ENCODE data around the gene SMPD3.

Gene SMPD3

DNA sequence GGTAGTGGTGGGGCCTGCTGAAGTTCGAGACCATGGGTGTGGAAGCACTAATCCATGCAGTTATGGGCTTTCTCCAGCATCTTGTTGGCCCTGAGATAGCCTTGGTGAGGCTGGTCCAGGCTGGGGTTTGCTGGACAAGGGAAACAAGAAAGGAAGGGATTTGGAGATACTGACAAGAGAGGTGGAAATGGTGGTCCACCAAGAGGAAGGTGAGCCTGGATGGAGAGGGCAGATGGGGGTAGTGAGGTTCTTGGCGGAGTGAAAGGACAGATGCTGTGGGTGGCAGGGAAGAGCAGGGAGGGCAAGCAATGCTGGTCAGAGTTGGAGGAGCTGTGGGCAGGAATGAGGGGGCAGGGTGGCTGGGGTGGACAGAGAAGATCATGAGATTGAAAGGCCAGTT lies 5.5 kb upstream of the SMPD3 start:
- H3K36me3 ChIP-seq (ENCODE audit: insufficient read depth, low read length): no peaks in the 10 kb centered on the region
- H3K4me1 ChIP-seq (ENCODE audit: control insufficient read depth, insufficient read depth, low read length, unreplicated experiment): peaks cover 19% of the 10 kb centered on the region
- H3K27ac ChIP-seq (ENCODE audit: low read depth, low read length): no peak overlapping the region
- no peaks in the 10 kb centered on the region for H3K27me3 ChIP-seq (ENCODE audit: insufficient read depth, low read length)
- H3K79me2 ChIP-seq (ENCODE audit: control insufficient read depth, insufficient read depth, low read length, unreplicated experiment): no peaks in the 10 kb centered on the region
- no peak overlapping the region for H2AFZ ChIP-seq (ENCODE audit: low read length, unreplicated experiment)
- no peak overlapping the region for H3K4me3 ChIP-seq (ENCODE audit: low read depth, low read length)

DNA sequence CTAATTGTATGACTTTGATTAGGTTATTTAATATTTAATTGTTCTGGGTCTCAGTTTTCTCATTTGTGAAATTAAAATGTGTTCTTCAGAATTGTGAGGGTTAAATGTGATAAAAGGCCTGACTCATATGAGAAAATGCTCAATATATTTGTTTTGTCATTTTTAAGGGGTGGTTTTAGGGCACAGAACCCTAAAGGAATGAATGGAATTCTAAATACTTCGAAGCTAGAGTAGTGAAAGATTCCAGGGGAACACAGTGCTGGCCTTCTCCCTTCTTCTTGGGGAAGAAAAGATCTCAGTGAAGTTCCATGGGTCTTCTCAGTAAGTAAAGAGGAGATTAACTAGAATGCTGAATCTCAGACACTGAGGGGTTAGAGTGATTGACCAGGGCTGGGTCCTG lies 3.9 kb upstream of the SMPD3 start:
- Histone ChIP-seq H3K4me1 (ENCODE audit: control insufficient read depth, insufficient read depth, low read length, unreplicated experiment) (peaks cover 26% of the 10 kb centered on the region), H3K27me3 (ENCODE audit: insufficient read depth, low read length) (peaks cover 8% of the 10 kb centered on the region), H2AFZ (ENCODE audit: low read length, unreplicated experiment) (no peak overlapping the region), H3K4me3 (ENCODE audit: low read depth, low read length) (0 out of 2 replicates have a peak overlapping the region, but pooled peaks have one; percentile 6), H3K36me3 (ENCODE audit: insufficient read depth, low read length) (no peaks in the 10 kb centered on the region), H3K27ac (ENCODE audit: low read depth, low read length) (peak overlapping the region; percentile 12), H3K79me2 (ENCODE audit: control insufficient read depth, insufficient read depth, low read length, unreplicated experiment) (no peaks in the 10 kb centered on the region)

DNA sequence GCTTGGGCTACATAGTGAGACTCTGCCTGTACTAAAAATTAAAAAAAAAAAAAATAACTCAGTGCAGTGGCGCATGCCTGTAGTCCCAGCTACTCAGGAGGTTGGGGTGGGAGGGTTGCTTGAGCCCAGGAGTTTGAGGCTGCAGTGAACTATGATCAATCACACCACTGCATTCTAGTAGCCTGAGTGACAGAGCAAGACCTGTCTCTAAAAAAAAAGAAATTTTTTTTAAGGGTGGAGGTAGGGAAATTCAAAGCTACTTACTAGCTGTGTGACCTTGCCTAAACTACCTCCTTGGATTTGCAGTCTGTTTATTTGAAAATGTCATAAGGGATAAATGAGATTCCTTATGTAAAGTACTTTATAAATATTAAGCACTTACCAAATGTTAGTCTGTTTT lies 3.4 kb upstream of the SMPD3 start:
- Histone ChIP-seq H3K4me1 (ENCODE audit: control insufficient read depth, insufficient read depth, low read length, unreplicated experiment) (peaks cover 26% of the 10 kb centered on the region), H3K79me2 (ENCODE audit: control insufficient read depth, insufficient read depth, low read length, unreplicated experiment) (no peaks in the 10 kb centered on the region), H3K4me3 (ENCODE audit: low read depth, low read length) (no peak overlapping the region), H2AFZ (ENCODE audit: low read length, unreplicated experiment) (no peak overlapping the region), H3K27ac (ENCODE audit: low read depth, low read length) (peak overlapping the region; percentile 12), H3K27me3 (ENCODE audit: insufficient read depth, low read length) (peaks cover 13% of the 10 kb centered on the region), H3K36me3 (ENCODE audit: insufficient read depth, low read length) (no peaks in the 10 kb centered on the region)

DNA sequence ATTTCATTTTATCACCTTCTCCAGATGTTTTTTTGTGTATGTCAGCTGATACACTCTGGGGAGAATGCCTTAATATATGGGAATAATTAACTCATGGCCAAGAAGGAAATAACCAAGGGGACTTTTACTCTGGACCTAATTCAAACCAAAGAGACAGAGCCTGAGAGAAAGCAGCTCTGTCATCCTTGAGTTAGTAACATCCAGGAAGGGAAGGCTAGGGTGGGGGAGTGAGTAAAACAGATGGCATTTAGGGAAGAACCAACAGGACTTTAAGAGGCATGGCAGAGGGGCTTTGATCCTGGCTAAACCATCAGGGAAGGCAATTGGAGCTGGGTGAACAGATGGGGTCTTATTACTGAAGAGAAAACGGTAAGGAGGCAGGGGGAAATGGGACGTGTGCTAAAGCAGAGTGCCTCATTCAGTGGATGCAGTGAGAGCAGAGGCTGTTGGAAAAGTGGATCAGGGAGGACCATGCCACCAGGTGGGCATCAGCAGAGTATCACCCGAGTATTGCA lies 2.5 kb upstream of the SMPD3 start:
- no peak overlapping the region for H3K4me3 ChIP-seq (ENCODE audit: low read depth, low read length)
- H3K27me3 ChIP-seq (ENCODE audit: insufficient read depth, low read length): peaks cover 21% of the 10 kb centered on the region
- H3K79me2 ChIP-seq (ENCODE audit: control insufficient read depth, insufficient read depth, low read length, unreplicated experiment): no peaks in the 10 kb centered on the region
- no peak overlapping the region for H2AFZ ChIP-seq (ENCODE audit: low read length, unreplicated experiment)
- no peak overlapping the region for H3K27ac ChIP-seq (ENCODE audit: low read depth, low read length)
- H3K4me1 ChIP-seq (ENCODE audit: control insufficient read depth, insufficient read depth, low read length, unreplicated experiment): peaks cover 26% of the 10 kb centered on the region
- no peaks in the 10 kb centered on the region for H3K36me3 ChIP-seq (ENCODE audit: insufficient read depth, low read length)

DNA sequence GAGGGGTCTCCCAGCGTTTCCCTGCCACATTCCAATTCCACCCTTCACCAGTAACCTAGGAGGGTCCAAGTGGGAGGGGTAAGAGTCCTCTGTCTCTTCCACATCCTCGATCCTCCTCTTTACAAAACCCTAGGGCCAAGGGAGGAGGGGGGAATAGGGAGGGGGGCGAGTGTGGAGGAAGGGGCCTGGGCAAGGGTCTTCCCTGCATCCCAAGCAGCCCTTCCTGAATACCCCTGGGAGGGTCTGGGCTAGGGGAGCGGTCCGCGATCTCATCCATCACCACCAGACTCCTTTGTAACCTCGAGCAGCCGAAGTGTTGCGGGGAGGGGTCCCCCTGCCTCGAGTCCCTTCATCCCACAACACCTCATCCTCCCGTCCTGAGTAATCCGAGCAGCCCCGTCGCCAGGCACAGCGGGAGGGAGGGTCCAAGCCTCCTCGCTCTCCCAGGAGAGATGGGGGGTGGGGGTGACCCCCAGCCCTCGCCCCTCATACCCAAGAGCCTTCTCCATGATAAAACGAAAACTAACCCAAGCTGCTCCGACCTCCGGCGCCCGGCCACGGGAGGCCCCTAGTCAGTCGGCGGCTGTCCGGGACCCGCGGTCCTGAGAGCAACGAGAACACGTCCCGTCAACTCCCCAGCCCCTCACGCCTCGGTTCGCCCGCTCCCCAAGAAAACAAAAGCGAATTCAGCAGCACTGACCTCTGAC lies 502 bp downstream of the SMPD3 start:
- Histone ChIP-seq H3K27me3 (ENCODE audit: insufficient read depth, low read length) (peaks cover 50% of the 10 kb centered on the region), H3K4me3 (ENCODE audit: low read depth, low read length) (peak overlapping the region; percentile 67), H3K79me2 (ENCODE audit: control insufficient read depth, insufficient read depth, low read length, unreplicated experiment) (no peaks in the 10 kb centered on the region), H2AFZ (ENCODE audit: low read length, unreplicated experiment) (no peak overlapping the region), H3K27ac (ENCODE audit: low read depth, low read length) (no peak overlapping the region), H3K4me1 (ENCODE audit: control insufficient read depth, insufficient read depth, low read length, unreplicated experiment) (peaks cover 23% of the 10 kb centered on the region), H3K36me3 (ENCODE audit: insufficient read depth, low read length) (no peaks in the 10 kb centered on the region)

DNA sequence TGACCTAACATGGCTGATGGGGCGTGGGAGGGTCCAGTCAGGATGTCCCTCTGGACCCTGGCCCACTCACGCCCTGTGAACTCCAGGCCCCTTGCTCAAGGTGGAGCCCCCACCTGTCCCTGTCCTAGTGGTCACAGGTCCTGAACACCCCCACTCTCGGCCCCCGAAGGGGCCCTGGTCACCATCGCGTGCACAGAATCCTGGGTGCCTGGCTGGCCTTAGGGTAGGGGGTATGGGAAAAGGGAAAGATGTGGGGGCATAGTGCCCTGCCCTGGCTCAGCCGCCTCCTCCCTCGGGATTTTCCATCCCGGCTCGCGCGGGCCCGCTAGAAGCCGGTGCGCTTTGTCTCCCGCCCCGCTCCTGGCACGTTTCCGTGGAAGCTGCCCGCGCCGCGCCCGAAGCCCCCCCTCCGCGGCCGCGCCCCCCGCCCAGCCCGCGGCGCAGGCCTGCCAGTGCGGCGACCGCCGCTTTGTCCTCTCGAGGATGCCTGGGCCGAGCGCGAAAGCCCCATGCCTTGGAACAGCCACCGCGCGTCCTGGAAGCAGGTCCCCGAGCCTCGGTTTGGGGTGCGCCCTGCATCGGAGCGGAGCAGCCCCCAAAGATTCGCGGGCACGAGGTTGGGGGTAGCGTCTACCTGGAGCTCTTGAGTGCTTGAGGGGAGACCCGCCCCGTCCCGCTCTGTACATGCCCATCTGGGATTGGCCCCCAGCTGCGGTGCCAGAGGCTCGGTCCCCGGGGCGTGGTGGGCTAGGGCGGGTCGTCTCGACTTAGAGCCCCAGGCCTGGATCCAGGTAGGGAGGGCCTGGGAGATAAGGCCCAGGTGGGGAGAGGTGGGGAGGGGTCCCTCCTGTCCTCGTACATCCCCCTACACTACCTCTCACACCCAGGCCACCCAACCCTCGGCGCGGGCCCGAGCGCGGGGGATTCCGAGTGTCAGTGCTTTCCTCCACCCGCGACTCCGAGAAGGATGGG lies 1.3 kb downstream of the SMPD3 start:
- H3K4me1 ChIP-seq (ENCODE audit: control insufficient read depth, insufficient read depth, low read length, unreplicated experiment): peaks cover 22% of the 10 kb centered on the region
- H2AFZ ChIP-seq (ENCODE audit: low read length, unreplicated experiment): no peak overlapping the region
- no peak overlapping the region for H3K27ac ChIP-seq (ENCODE audit: low read depth, low read length)
- H3K79me2 ChIP-seq (ENCODE audit: control insufficient read depth, insufficient read depth, low read length, unreplicated experiment): no peaks in the 10 kb centered on the region
- peaks cover 58% of the 10 kb centered on the region for H3K27me3 ChIP-seq (ENCODE audit: insufficient read depth, low read length)
- H3K36me3 ChIP-seq (ENCODE audit: insufficient read depth, low read length): no peaks in the 10 kb centered on the region
- no peak overlapping the region for H3K4me3 ChIP-seq (ENCODE audit: low read depth, low read length)

DNA sequence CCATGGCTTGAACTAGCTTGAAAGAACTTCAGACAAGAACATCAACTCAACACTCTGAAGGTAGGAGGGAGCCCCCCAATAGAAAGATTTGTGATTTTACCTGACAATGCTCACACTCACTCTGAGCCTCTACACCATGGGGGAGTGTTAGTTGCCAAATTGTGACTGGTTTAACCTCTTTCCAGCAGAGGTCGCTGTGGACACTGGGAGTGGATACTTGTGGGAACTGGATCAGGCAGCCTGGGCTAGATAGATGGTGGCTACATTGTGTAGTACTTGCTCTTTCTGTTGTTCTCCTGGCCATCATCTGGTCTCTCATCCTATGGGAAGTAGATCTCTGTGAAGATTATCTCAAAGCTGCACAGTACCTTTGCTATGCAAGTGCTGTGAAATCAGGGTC lies 2.9 kb downstream of the SMPD3 start:
- no peaks in the 10 kb centered on the region for H3K36me3 ChIP-seq (ENCODE audit: insufficient read depth, low read length)
- no peak overlapping the region for H2AFZ ChIP-seq (ENCODE audit: low read length, unreplicated experiment)
- H3K79me2 ChIP-seq (ENCODE audit: control insufficient read depth, insufficient read depth, low read length, unreplicated experiment): no peaks in the 10 kb centered on the region
- no peak overlapping the region for H3K27ac ChIP-seq (ENCODE audit: low read depth, low read length)
- H3K4me1 ChIP-seq (ENCODE audit: control insufficient read depth, insufficient read depth, low read length, unreplicated experiment): peaks cover 7% of the 10 kb centered on the region
- no peak overlapping the region for H3K4me3 ChIP-seq (ENCODE audit: low read depth, low read length)
- peaks cover 69% of the 10 kb centered on the region for H3K27me3 ChIP-seq (ENCODE audit: insufficient read depth, low read length)

DNA sequence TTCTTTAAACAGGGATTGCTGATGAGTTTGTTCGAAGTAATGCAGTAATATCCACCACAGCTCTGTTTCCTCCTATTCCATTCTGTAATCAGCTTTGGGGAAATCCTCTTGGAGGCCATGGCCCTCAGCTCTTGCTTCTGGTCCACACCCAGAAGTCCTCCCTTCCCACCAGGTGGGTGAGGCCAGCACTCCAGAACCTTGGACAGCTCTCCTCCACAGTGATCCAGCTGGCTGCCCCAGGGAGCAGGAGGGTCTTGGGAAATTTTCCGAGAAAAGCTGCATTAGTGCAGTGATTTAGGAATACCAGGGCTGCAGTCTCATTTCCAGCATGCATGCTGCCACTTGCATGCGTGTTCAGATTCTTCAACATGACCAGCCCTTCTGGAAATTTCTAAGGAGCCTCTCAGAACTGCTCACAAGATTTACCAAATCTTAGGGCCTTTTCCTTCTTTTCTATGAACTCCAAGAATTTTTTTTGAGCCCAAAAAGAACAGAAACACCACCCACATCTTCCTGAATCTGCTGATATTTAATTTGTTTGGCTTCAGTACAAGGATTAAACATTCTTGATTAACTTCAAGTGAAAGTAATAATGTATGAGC lies 4.2 kb downstream of the SMPD3 start:
- no peaks in the 10 kb centered on the region for H3K79me2 ChIP-seq (ENCODE audit: control insufficient read depth, insufficient read depth, low read length, unreplicated experiment)
- H3K4me1 ChIP-seq (ENCODE audit: control insufficient read depth, insufficient read depth, low read length, unreplicated experiment): peaks cover 7% of the 10 kb centered on the region
- no peaks in the 10 kb centered on the region for H3K36me3 ChIP-seq (ENCODE audit: insufficient read depth, low read length)

DNA sequence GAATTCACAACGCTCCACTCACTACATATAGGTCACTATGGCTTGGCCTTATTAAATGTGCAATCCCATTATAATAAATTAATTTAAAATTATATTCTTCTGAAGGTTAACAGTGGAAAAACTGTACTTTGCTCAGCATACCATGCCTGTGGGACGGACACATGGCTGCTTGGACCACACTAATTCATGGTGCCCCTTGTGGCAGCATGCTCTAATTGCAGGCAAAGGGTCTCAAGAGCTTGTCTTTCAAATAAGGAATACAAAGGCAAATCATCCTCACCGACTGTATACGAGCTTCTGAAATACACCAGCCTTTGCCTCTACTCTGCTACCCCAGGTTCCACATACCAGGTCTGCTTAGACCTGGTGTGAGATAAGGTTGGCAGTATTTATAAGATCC lies 11.7 kb downstream of the SMPD3 start:
- Histone ChIP-seq H3K79me2 (ENCODE audit: control insufficient read depth, insufficient read depth, low read length, unreplicated experiment) (no peaks in the 10 kb centered on the region), H3K27ac (ENCODE audit: low read depth, low read length) (no peak overlapping the region), H3K4me1 (ENCODE audit: control insufficient read depth, insufficient read depth, low read length, unreplicated experiment) (no peaks in the 10 kb centered on the region), H2AFZ (ENCODE audit: low read length, unreplicated experiment) (no peak overlapping the region), H3K36me3 (ENCODE audit: insufficient read depth, low read length) (no peaks in the 10 kb centered on the region), H3K27me3 (ENCODE audit: insufficient read depth, low read length) (peaks cover 53% of the 10 kb centered on the region), H3K4me3 (ENCODE audit: low read depth, low read length) (no peak overlapping the region)

More for the DNA sequence above, 4.2 kb downstream of the SMPD3 start:
- Histone ChIP-seq H3K27ac (ENCODE audit: low read depth, low read length) (no peak overlapping the region), H3K27me3 (ENCODE audit: insufficient read depth, low read length) (peaks cover 81% of the 10 kb centered on the region), H3K4me3 (ENCODE audit: low read depth, low read length) (no peak overlapping the region), H2AFZ (ENCODE audit: low read length, unreplicated experiment) (no peak overlapping the region)

DNA sequence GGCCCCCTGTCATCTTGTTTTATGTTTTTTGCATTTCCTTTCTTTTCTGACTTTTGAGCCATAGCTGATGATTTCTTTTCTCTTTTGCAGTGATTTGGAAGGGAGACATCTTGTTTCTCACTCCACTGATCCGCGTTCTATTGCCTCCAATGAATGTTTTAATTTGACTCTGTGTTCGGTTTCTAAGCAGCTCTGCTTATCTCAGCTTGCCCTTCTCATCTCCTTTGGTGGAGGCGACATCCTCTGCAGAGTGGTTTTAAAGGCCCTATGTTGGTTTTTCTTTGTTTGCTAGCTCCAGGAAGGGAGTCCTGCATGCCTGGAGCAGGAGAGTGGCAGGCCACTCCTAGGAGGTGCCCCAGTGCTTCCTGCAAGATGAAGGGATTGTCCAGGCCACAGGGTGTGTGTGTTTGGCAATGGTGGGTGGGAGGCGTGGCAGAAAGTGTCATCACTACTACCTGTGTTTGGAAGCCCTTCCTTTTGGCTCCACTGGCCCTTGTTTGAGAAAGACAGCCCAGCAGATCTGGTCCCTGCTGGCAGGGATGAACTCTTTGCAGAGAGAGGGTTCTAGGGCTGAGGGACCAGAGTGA lies 13.6 kb downstream of the SMPD3 start:
- no peak overlapping the region for H2AFZ ChIP-seq (ENCODE audit: low read length, unreplicated experiment)
- no peak overlapping the region for H3K27ac ChIP-seq (ENCODE audit: low read depth, low read length)
- no peak overlapping the region for H3K4me3 ChIP-seq (ENCODE audit: low read depth, low read length)
- H3K27me3 ChIP-seq (ENCODE audit: insufficient read depth, low read length): peaks cover 52% of the 10 kb centered on the region
- no peaks in the 10 kb centered on the region for H3K79me2 ChIP-seq (ENCODE audit: control insufficient read depth, insufficient read depth, low read length, unreplicated experiment)
- H3K4me1 ChIP-seq (ENCODE audit: control insufficient read depth, insufficient read depth, low read length, unreplicated experiment): no peaks in the 10 kb centered on the region
- no peaks in the 10 kb centered on the region for H3K36me3 ChIP-seq (ENCODE audit: insufficient read depth, low read length)

Measured in ACC112 (cell line).